Heart left ventricle (tissue), 16 donors: ENCODE measurements around the gene RIMS1. TPM values are rescaled to one million over a fixed set of nuclear protein-coding genes. Genes with fewer than 3 reads are reported as not detected.

Experiments
- ATAC-seq, 4 donors: fragments of 200-7000 bp; cut with Tn5 transposase; one replicate each; pipeline ENCODE4 v1.9.1; 2020 to 2022; ENCODE audit warnings: moderate library complexity in 4 of 4, mild to moderate bottlenecking in 3 of 4, moderate number of reproducible peaks in 1 of 4
- DNase-seq, 5 donors: peaks; one replicate each; pipeline ENCODE4 v3.0.0-alpha.2; 2020
- H3K27ac ChIP-seq, 12 donors: fragments of 200-600 bp; sonication (generic) in 4 of 12; one replicate each; pipeline versions ENCODE4 v1.5.0 to v1.8.0; 2016 to 2022; ENCODE audit warnings: mild to moderate bottlenecking in 2 of 12
- H3K27me3 ChIP-seq, 9 donors: fragments of 200-600 bp; sonication (generic) in 2 of 9; one replicate each; pipeline versions ENCODE4 v1.5.1 to v1.8.0; 2016 to 2022; ENCODE audit warnings: mild to moderate bottlenecking in 3 of 9
- H3K36me3 ChIP-seq, 9 donors: fragments of 200-600 bp; sonication (generic) in 2 of 9; one replicate each; pipeline versions ENCODE4 v1.5.0 to v1.8.0; 2018 to 2022; ENCODE audit warnings: mild to moderate bottlenecking in 2 of 9
- H3K4me1 ChIP-seq, 12 donors: fragments of 200-600 bp; sonication (generic) in 4 of 12; one replicate each; pipeline versions ENCODE4 v1.5.0 to v1.8.0; 2016 to 2022; ENCODE audit warnings: mild to moderate bottlenecking in 3 of 12
- H3K4me3 ChIP-seq, 12 donors: fragments of 200-600 bp; sonication (generic) in 4 of 12; one replicate each; pipeline versions ENCODE4 v1.5.0 to v1.8.0; 2017 to 2022; ENCODE audit warnings: mild to moderate bottlenecking in 9 of 12, moderate library complexity in 4 of 12
- H3K9me3 ChIP-seq, 12 donors: fragments of 200-600 bp; sonication (generic) in 4 of 12; one replicate each; pipeline versions ENCODE4 v1.5.0 to v1.8.0; 2016 to 2022; ENCODE audit warnings: mild to moderate bottlenecking in 1 of 12
- POLR2A ChIP-seq, 2 donors: fragments of 450-650 bp; IDR thresholded peaks; one replicate each; pipeline ENCODE4 v1.6.1; 2017; ENCODE audit warnings: antibody characterized with exemption in 2 of 2, mild to moderate bottlenecking in 2 of 2, moderate library complexity in 2 of 2
- WGBS, 4 donors: extraction: QIAGEN DNeasy Blood & Tissue Kit in 2 of 4; methylation state at CpG; one replicate each; pipeline versions ENCODE4 v1.1.5 to v1.1.7; 2013 to 2018; 5-methylcytosine and 5-hydroxymethylcytosine counted together
- intact Hi-C, 10 donors: fragments of 100-400 bp; cut with DNase I; formaldehyde crosslinking; loops; one replicate each; pipeline versions ENCODE4 v1.11.1 to v1.14.2; 2022
- polyA plus RNA-seq, 2 donors: library from polyadenylated mRNA; stranded (reverse); fragments of 200-250 nt; gene quantifications; one replicate each; pipeline ENCODE4 v1.2.3, GENCODE V29; 2013
- total RNA-seq, 9 donors: library from RNA; depleted of rRNA in 2 of 9; stranded (reverse); fragments of >200 nt in 2 of 9; fragmentation: NEBNext Ultra II Directional in 3 of 9; extraction: Animal tissue kit (Norgen Biotek cat#: 25700) in 3 of 9; gene quantifications; one replicate each; pipeline versions ENCODE4 v1.1.0 to v1.2.4, GENCODE V29; 2016 to 2023
- TF ChIP-seq, protein P1 (sequence below), 12 donors: fragments of 200-600 bp; sonication (generic) in 4 of 12; IDR thresholded peaks; one replicate each; pipeline versions ENCODE4 v1.5.0 to v1.8.0; 2018 to 2022; ENCODE audit warnings: antibody characterized with exemption in 12 of 12, mild to moderate bottlenecking in 5 of 12
- donor health status: ischemic (EF 13 %, LVEDD 7.1; RV severe dilation, severe dysfunction).
- donor health status: healthy with polysubstance abuse.
- donor health status: DM: no; HTN: yes; CAD: no.
- donor health status: DM: no; HTN: no; CAD: no.
- donor health status: ischemic (EF 25% LVEDD 6.9; RV normal size, moderate dysfunction).
- donor health status: ischemic (EF 25% LVEDD 5.7; RV mildly dilated, moderate dysfunction).
- donor health status: healthy.
- donor health status: DM: yes; HTN: yes; CAD: no.
- donor health status: ischemic (EF 35%, LVEDD 5.7; RV mildly dilated, moderate dysfunction).
- donor health status: nonischemic (EF 11% LVEDD 7.7; RV severe dilation, severe dysfunction).
- donor health status: DM: yes; HTN: yes; CAD: no.
- donor health status: PGD.
- donor health status: ischemic (EF 29% LVEDD 5.4; RV normal size, mild dysfunction).
- donor health status: nonischemic (EF 23%, LVEDD 6.1; RV moderate dilation, normal function).

Gene RIMS1
- total and polyA plus RNA-seq, 11 donors = 0.11 to 3.2 (median 1.1) TPM; not detected in 4

GRCh38 chr6:72367439-72367838 is 481.1 kb downstream of the RIMS1 start:
- no peaks in the 10 kb centered on the region for H3K27me3 ChIP-seq
- ATAC-seq = no peak
- no peak for DNase-seq
- intact Hi-C loops = no loop called here
- TF ChIP-seq, protein P1, sequence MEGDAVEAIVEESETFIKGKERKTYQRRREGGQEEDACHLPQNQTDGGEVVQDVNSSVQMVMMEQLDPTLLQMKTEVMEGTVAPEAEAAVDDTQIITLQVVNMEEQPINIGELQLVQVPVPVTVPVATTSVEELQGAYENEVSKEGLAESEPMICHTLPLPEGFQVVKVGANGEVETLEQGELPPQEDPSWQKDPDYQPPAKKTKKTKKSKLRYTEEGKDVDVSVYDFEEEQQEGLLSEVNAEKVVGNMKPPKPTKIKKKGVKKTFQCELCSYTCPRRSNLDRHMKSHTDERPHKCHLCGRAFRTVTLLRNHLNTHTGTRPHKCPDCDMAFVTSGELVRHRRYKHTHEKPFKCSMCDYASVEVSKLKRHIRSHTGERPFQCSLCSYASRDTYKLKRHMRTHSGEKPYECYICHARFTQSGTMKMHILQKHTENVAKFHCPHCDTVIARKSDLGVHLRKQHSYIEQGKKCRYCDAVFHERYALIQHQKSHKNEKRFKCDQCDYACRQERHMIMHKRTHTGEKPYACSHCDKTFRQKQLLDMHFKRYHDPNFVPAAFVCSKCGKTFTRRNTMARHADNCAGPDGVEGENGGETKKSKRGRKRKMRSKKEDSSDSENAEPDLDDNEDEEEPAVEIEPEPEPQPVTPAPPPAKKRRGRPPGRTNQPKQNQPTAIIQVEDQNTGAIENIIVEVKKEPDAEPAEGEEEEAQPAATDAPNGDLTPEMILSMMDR (IDR thresholded peaks at IDR 0.05) = no peak
- TF ChIP-seq POLR2A (IDR thresholded peaks at IDR 0.05) = no peak
- no peaks in the 10 kb centered on the region for H3K4me1 ChIP-seq
- no peak overlapping the region for H3K27ac ChIP-seq
- H3K4me3 ChIP-seq = no peak overlapping the region
- H3K36me3 ChIP-seq = no peaks in the 10 kb centered on the region
- no peaks in the 10 kb centered on the region for H3K9me3 ChIP-seq

GRCh38 chr6:72371473-72371872 is 485.1 kb downstream of the RIMS1 start:
- no peak for ATAC-seq
- intact Hi-C loops = no loop called here
- 53 to 61% (median 56%) methylated on average over 3 of the region's 3 CpGs for WGBS, 4 donors
- TF ChIP-seq POLR2A (IDR thresholded peaks at IDR 0.05) = no peak
- TF ChIP-seq, protein P1 (IDR thresholded peaks at IDR 0.05) = no peak
- Histone ChIP-seq H3K36me3 (no peaks in the 10 kb centered on the region), H3K4me3 (no peak overlapping the region), H3K27ac (no peak overlapping the region), H3K9me3 (no peaks in the 10 kb centered on the region), H3K27me3 (no peaks in the 10 kb centered on the region), H3K4me1 (no peaks in the 10 kb centered on the region)
- no peak for DNase-seq

- H3K4me3 ChIP-seq = no peak overlapping the region
- no peaks in the 10 kb centered on the region for H3K4me1 ChIP-seq
- intact Hi-C loops = no loop called here
- H3K36me3 ChIP-seq = no peaks in the 10 kb centered on the region
- H3K27ac ChIP-seq = no peak overlapping the region
- H3K9me3 ChIP-seq = no peaks in the 10 kb centered on the region
- 95 to 98% (median 96%) methylated on average over 3 of the region's 3 CpGs for WGBS, 4 donors
- H3K27me3 ChIP-seq = no peaks in the 10 kb centered on the region
- ATAC-seq (no peak), DNase-seq (no peak)
- TF ChIP-seq, protein P1 (IDR thresholded peaks at IDR 0.05) = no peak
Observed at GRCh38 chr6:72374172-72374571, 487.8 kb downstream of the RIMS1 start.

- intact Hi-C loops = no loop called here
- 48 to 66% (median 64%) methylated on average over 4 of the region's 4 CpGs for WGBS, 4 donors
- Histone ChIP-seq H3K27me3 (no peaks in the 10 kb centered on the region), H3K27ac (no peak overlapping the region), H3K4me3 (no peak overlapping the region), H3K9me3 (no peaks in the 10 kb centered on the region), H3K4me1 (no peaks in the 10 kb centered on the region), H3K36me3 (no peaks in the 10 kb centered on the region)
- TF ChIP-seq, protein P1 (IDR thresholded peaks at IDR 0.05) = no peak
- no peak for TF ChIP-seq POLR2A (IDR thresholded peaks at IDR 0.05)
- no peak for DNase-seq
- ATAC-seq = no peak
Observed at GRCh38 chr6:72374857-72375256, 488.5 kb downstream of the RIMS1 start.
